ENCODE measurements around the gene AFAP1L2.

Gene AFAP1L2

DNA sequence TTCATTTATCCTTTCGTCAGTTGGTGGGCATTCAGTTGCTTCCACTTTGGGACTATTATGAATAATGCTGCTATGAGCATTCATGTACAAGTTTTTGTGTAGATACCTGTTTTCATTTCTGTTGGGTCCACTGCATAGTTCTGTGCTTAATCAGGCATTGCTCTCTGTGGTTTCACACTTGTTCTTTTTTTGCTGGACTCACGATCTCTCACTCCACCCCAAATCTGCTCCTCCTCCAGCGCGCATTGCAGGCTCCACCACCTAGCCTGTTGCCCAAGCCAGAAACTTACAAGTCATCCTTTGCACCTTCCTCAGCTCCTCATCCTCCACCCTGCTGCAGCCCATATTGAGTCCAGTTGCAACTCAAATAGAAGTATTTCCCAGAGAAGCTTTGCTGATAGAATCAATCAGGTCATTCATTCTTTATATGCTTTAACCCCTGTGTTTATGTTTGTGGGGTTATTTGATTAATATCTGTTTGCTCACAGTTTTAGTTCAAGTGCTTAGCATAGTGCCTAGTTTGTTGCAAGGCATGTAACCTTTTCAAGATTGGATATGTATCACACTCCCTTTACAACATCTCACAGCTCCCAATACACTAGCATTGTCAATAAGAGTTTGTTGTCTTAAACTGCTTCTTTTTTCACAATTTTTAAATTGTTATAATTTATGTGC lies 16.6 kb upstream of the AFAP1L2 start:
- intact Hi-C loops (cut with DNase I): no loop called here
- no peak for DNase-seq

DNA sequence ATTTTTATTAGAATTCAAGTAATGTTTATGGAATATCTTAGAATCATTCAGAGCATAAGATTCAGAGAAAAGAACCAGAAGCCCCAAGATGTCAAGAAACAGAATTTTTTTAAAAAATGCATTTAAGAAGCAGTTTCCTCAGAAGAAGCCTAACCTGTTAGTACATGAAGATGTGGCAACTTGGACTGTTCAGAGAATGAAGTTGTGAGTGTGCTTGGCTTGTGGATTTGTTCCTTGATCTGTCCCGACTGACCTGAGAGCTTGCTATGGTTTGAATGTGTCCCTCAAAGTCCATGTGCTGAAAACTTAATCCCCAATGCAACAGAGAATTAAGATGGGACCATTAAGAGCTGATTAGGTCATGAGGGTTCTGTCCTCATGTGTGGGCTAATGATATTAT lies 13.8 kb upstream of the AFAP1L2 start:
- intact Hi-C loops (cut with DNase I): no loop called here
- DNase-seq: no peak

DNA sequence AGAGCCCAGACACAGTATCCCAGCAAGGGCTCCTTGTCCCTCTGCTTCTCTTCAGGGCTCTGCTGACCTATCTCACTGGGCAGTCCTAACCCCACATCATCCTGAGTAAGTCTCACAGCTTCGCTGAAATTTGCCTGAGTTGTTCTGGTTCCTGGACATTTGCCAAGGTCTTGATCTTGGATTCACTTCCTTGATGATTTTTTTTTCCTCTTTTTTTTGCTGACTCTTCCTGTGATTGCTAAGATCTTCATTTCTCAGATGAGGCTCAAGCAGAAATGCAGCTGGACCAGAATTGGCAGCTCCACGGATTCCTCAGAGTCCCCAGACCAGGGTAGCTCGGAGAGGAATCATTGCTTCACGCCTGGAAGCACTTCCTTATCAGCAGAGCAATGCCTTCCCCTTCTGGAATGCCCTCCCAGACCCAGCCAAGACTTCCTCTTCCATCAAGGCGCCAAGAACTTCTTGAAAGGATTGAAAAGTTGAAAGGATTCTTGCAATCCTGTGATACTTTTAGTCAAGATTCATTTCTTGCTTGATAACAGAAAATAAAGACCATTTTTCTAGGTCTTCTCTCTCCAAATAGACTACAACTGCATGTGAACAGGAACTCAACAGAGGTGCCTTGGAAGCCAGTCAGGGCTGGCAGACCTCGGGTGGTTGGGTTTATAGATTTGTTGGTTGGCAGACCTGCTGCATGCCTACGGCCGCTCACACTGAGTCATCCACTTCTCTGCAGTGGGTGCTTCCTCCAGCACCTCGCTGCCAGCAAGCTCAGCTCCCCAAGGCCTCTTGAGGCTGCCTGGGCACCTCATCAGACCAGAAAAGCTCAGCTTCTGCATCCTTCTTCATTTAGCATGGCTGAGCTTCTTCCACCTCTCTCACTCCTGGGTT lies 8.8 kb upstream of the AFAP1L2 start:
- intact Hi-C loops (cut with DNase I): no loop called here
- DNase-seq: no peak

DNA sequence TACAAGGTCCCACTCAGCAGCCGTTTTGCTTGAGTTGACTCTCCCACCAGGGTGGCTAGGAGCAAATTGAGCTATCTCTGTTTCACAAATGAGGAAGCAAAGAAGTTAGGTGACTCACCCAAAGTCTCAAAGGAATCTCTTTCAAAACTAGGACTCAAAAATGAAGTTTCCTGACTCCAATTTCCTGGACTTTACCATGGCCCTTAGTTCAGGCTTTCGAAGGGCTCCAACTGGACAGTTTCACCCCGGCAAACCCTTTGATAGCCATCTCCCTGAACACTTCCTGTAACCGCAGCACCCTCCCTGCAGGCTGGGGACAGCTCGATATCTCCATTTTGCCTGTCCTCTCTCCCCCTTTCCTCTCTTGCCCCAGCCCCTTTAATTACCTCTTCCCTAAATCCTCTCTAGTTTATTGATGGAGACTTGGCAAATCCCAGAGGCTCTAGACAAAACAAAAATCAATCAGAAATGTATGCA lies 4.7 kb upstream of the AFAP1L2 start:
- intact Hi-C loops (cut with DNase I): no loop called here
- no peak for DNase-seq

DNA sequence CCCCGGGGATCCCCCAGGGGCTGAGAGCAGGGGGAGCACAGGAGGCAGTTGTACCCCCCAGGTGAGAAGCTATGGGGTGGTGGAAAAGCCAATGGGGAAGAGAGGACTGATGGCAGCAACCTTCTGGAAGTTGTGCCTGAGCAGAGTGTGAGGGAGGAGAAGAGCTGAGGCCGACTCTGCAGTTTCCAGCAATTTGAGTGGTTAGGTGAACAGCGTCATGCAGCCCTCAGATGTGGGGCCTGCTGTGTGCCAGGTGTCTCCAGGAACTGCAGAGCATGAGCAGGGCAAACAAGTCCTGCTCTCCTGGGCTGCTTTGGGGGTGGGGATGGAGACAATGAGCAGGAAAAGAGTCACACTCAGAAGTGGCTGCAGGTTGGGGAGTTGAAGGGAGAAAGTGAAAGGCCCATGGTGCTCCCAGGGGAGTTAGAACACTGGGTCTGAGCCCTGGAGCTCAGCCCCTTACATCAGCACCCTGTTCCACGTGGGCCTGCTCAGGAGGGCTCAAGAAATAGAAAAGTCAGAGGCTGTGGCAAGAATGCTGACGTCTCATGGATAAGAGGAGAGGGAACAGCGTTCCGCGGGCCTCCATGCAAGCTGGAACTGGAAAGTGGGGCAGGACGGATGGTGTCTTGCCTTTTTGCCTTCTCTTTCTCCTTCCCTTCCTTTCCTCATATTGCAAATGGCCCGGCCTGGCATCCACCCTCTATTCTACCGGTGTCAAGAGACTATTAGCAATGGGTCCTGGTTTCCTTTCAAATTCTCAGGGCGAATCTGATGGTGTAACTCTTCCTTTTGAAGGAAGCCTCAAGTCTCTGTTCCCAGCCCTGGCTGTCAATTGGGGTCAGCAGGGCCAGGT lies 4.0 kb upstream of the AFAP1L2 start:
- intact Hi-C loops (cut with DNase I): no loop called here
- no peak for DNase-seq

DNA sequence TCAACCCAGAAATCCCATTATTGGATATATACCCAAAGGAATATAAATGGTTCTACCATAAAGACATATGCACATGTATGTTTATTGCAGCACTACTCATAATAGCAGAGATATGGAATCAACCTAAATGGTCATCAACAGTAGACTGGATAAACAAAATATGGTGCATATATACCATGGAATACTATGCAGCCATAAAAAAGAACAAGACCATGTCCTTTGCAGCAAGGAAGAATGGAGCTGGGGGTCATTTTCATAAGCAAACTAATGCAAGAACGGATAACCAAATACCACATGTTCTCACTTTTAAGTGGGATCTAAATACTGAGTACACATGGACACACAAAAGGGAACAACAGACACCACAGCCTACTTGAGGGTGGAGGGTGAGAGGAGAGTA lies 2.2 kb upstream of the AFAP1L2 start:
- no peak for DNase-seq

DNA sequence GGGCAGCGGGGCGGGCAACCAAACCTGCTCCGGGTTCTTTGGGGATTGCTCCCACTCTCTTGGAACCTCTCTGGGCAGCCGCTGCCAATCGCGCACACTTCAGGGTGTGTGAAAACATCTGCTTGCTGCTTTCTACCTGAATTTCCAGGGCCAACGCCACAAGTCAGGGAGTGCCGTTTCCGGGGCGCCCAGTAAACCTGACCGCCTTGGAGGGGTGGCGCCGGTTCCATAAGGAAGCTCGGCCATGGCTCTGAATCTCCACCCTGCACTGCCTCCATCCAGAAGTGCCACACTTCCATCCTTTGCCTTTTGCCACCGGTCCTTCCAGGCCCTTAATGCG lies 679 bp upstream of the AFAP1L2 start:
- DNase-seq: no peak
- intact Hi-C loops (cut with DNase I): no loop called here

More for the DNA sequence above, 2.2 kb upstream of the AFAP1L2 start:
- intact Hi-C loops (cut with DNase I): no loop called here

DNA sequence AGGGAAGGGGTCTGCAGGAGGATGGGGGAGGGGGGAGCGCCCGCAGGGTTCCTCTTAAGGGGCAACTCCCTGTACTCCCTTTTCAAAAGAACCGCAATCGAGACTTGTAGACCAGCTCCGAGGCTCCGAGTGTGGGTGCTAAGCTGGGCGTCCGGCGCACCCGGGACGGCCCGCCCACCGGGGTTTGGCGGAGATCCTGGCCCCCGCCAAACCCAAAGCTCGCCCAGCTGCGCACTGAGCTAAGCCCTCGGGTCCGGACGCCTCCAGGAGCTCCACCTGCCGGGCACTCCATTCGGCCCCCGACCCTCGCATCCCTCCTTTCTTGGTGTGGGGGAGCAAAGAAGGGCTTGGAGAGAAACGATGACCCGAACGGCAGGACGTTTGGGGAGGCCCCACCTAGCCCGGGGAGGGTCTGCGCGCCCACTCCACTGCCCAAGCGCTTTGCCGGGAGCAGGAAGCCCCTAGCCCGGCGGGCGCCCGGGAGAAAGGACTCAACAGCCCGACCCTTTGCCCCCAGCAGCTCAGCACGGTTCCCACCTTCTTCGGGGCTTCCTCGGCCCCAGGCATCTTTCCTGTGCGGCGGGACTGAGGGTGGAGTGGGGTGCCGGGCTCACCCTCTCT lies 651 bp downstream of the AFAP1L2 start:
- DNase-seq: peak in 3 of 42 donors; percentile 8 to 32 (median 13)
- intact Hi-C loops (cut with DNase I): no loop called here

DNA sequence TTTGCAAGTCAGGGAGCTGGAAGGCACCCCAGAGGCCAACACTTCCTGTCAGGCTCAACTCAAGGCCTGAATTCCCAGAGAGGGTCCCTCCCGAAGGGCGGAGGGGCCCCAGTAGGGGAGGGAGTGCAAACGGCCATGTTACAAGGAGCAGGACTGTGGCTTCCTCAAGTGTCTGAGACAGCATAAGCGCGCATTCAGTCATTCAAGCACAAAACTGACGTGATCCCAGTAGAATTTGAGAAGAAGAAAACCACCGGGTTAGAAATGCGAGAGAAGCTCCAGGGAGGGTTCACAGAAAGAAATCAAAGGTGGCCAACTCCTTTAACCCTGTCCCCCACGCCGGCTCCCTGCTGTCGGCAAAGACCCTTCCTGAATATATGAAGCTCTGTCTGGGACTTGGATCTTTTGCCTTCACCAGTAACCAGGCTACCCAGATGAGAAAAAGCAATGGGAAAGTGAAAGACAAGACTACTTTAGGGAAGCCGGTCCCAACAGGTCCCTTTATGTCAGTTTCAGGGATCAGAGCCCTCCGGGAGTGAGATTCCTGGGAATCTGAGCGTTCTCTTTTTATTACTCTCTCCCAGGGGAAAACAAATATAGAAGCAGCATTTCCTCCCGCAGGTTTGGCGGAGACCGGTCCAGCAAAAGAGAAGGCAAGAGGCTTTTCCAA lies 1.3 kb downstream of the AFAP1L2 start:
- intact Hi-C loops (cut with DNase I): no loop called here
- no peak for DNase-seq

DNA sequence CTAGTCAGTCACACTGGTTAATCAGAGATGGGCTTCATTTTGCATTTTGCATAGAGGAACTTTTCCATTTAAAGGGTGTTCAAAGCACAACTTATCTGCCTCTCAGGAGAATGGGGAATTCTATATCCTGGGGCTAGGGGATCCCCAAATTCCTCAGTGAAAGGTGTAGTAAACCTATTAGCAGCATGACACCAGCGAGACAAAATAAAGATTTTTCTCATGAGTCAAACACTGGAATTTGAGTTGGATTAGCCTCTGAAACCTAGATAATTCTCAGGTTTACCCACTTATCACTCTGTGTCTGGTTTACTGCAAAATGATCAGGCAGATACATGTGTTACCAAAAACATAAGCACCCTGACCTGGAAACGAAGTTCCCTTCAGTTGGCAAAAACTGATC lies 2.1 kb downstream of the AFAP1L2 start:
- intact Hi-C loops (cut with DNase I): no loop called here
- no peak for DNase-seq

DNA sequence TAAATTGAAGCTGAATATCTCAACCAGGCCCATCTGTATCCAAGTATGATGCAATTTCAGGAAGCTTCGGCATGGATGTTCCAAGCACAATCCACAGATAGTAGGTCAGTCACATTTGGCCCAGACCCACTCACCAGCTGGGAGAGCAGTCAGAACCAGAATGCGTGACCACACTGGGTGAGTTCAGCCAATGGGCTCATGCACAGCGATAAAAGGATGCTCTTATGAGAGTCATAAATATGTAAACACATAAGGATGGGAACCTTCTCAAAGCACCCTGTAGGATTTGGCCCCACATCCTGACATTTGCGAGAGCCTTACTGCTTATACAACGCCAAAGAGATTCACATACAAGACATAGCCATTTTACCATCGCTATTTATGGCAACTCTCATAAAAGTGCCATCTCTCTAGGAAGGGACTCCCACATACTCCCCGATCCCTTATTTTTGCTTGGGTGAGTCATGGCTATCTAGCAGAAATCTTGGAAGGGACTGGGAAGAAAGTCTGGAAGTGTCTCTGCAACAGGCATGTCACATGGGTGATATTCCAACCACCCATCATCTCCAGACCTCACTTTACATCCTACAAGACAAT lies 3.0 kb downstream of the AFAP1L2 start:
- intact Hi-C loops (cut with DNase I): no loop called here
- peak in 8 of 42 donors; percentile 20 to 68 (median 37) for DNase-seq

DNA sequence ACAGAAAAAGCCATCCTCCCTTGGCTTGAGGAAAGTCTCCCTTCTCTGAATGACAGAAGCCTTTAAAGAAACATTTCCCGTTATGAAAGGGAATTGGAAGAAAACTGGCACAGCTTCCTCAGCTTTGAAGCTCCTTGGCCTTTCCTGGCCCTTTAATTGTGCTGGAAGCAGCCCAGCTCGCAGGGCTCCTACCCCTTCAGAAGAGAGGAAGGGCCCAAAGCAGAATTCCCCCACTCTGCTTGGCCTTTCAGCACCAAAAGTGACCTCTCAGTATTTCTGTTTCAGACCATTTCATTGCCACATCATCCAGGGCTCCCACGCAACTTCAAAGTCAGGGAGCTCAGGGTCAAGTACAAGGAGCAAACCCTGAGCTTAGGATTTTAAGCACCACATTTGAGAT lies 4.2 kb downstream of the AFAP1L2 start:
- DNase-seq: no peak
- intact Hi-C loops (cut with DNase I): no loop called here

DNA sequence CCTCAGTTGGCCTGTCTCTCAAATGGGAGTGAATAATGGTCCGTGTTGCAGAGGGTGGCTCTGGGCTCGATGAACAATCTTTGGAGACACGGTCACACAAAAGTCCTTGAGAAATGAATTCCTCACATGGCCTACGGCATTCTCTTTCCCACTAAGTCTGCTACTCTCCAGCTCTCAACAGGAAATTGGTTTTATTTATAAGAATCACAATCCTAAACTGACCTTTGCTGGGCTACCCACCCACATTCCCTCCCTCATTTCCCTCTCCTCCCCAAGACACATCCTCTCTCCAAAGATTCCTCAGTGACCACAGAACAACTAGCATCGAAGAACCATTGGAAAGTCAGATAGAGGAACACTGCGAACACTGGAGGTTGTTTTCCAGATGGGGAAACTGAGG lies 4.7 kb downstream of the AFAP1L2 start:
- DNase-seq: no peak
- intact Hi-C loops (cut with DNase I): no loop called here

DNA sequence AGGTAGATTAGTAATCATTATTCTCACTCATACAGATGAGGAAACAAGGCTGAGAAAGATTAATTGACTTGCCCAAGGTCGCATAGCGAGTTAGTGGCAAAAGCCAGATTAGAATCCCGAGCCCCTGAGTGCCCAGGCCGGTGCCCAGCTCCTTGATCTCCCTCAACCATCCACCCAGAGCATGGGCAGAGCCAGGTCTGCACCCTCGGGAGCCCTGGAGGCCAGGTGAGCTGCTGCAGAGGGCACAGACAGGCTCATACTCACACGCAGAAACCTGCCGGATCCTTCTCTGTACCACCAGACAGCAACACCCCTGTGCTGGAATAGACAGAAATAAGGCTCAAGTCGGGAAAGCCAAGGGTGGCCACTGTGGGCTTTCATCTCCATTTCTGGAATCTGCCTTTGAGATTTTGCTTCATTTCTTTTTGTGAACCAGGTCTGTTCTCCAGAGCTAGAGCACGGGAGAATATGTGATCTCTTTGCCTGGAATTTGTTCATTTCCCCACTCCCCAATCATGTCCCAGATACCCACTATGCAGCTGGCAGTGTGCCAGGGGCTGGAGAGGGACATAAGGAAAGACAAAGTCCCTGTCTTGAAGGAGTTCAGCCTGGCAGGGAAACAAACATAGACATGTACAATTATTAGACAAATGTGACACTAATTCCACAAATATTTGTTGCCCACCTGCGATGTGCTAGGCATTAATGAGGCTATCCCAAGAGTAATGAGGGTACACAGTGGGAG lies 5.5 kb downstream of the AFAP1L2 start:
- DNase-seq: no peak
- intact Hi-C loops (cut with DNase I): no loop called here

DNA sequence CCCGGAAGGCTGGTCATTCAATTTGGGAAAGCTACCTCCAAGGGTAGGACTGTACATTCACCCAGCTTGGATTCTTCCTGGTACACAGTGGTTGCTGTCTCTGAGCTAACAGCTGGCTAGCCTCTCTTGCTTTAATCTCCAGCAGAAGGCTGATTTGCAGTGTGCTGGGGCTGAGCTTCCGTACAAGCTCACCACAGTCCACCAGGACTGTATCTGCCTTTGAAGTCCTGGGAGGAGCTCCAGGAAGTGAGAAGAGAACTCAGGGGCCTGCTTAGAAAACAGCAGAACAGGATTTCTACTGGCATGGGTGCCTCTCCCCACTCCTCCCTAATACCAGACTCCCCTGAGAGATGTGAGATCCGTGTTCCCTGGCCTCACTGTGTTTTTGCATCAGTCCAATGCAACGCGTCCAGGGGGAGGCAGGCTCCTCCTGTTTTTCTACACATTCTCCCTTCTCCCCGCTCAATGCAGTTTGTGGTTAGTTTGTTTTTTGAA lies 6.6 kb downstream of the AFAP1L2 start:
- intact Hi-C loops (cut with DNase I): no loop called here
- no peak for DNase-seq

DNA sequence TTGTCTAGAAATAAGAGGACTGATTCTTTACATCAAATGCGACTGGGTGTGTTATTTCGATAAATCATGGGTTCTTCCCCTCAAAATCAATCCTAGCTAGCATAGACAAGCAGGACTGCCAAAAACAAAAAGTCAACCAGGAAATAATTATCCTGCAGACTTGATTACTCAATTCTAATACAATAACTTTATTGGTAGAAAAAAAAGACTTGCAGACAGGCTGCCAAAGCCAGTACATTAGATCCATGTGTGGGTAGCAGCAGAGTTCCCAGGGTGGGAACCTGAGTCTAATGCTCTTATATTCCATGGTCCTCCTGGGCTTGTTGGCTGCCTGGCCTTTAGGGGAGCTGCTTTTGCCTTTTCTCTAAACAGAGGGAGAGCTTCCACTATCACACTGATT lies 7.8 kb downstream of the AFAP1L2 start:
- no peak for DNase-seq
- intact Hi-C loops (cut with DNase I): no loop called here

DNA sequence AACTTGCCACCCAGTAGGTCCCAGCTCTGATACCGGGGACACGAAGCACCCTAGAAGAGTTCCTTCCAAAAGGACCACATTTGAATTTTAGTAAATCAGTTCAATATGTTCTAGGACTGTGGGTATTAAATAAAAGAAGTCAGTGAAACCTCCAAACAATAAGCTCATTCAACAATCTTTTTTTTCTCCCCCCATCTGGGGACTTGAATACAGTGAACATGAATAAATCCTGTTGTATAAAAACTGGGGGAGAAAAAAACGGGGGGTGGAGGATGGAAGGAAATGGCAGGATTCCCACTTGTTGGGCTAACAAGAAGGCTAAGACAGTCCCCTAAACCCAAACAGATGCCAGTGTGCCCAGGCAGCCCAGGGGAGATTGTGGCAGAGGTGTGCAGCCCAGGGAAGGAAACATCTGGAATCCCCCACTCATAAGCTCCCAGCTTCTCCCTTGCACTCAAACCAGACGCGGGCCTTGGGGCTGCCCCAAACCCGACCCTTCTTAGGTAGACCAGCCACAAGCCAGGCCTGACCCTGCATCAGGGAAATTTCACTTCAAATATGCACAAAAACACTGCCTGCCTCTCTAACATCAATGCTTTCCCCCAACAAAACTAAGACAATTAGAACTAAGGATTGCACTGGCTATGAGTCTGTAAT lies 8.8 kb downstream of the AFAP1L2 start:
- peak in 1 of 42 donors; percentile 39 for DNase-seq
- intact Hi-C loops (cut with DNase I): no loop called here
